ENCODE measurements around the gene FAM136A. TPM values are rescaled to one million over a fixed set of nuclear protein-coding genes. Genes with fewer than 3 reads are reported as not detected.

Gene FAM136A
- total RNA-seq, 1 donor from 2014 or later = 35.5 TPM

- Histone ChIP-seq H3K4me1 (ENCODE audit: control insufficient read depth in 3 of 3, insufficient read depth in 3 of 3, low read length in 3 of 3) (no peaks in the 10 kb centered on the region), H3K9me3 (ENCODE audit: control insufficient read depth in 3 of 3, low read length in 3 of 3) (no peaks in the 10 kb centered on the region), H3K9ac (ENCODE audit: low read depth in 1 of 3, low read length in 3 of 3) (no peak overlapping the region), H3K27ac (ENCODE audit: low read depth, low read length) (no peak overlapping the region), H3K4me3 (ENCODE audit: low read length in 3 of 3) (no peak overlapping the region), H3K36me3 (ENCODE audit: control insufficient read depth in 3 of 3, insufficient read depth in 3 of 3, low read length in 3 of 3) (no peaks in the 10 kb centered on the region), H3K27me3 (ENCODE audit: control insufficient read depth in 3 of 3, insufficient read depth in 3 of 3, low read length in 3 of 3) (peaks cover 0 to 7% (median 0%) of the 10 kb centered on the region in 3 donors)
Observed at GRCh38 chr2:70330476-70330875, 28.6 kb upstream of the FAM136A start.

- H3K27ac ChIP-seq (ENCODE audit: low read depth, low read length) = no peak overlapping the region
- no peaks in the 10 kb centered on the region for H3K36me3 ChIP-seq (ENCODE audit: control insufficient read depth in 3 of 3, insufficient read depth in 3 of 3, low read length in 3 of 3)
- no peaks in the 10 kb centered on the region for H3K9me3 ChIP-seq (ENCODE audit: control insufficient read depth in 3 of 3, low read length in 3 of 3)
- no peak overlapping the region for H3K4me3 ChIP-seq (ENCODE audit: low read length in 3 of 3)
- H3K27me3 ChIP-seq (ENCODE audit: control insufficient read depth in 3 of 3, insufficient read depth in 3 of 3, low read length in 3 of 3) = peaks cover 0 to 7% (median 0%) of the 10 kb centered on the region in 3 donors
- no peaks in the 10 kb centered on the region for H3K4me1 ChIP-seq (ENCODE audit: control insufficient read depth in 3 of 3, insufficient read depth in 3 of 3, low read length in 3 of 3)
- H3K9ac ChIP-seq (ENCODE audit: low read depth in 1 of 3, low read length in 3 of 3) = no peak overlapping the region
Observed at GRCh38 chr2:70328921-70329561, 27.2 kb upstream of the FAM136A start.

GRCh38 chr2:70325875-70326274 lies 24.0 kb upstream of the FAM136A start:
- no peak overlapping the region for H3K9ac ChIP-seq (ENCODE audit: low read depth in 1 of 3, low read length in 3 of 3)
- H3K4me1 ChIP-seq (ENCODE audit: control insufficient read depth in 3 of 3, insufficient read depth in 3 of 3, low read length in 3 of 3) = no peaks in the 10 kb centered on the region
- no peak overlapping the region for H3K4me3 ChIP-seq (ENCODE audit: low read length in 3 of 3)
- H3K9me3 ChIP-seq (ENCODE audit: control insufficient read depth in 3 of 3, low read length in 3 of 3) = no peaks in the 10 kb centered on the region
- H3K36me3 ChIP-seq (ENCODE audit: control insufficient read depth in 3 of 3, insufficient read depth in 3 of 3, low read length in 3 of 3) = no peaks in the 10 kb centered on the region
- H3K27me3 ChIP-seq (ENCODE audit: control insufficient read depth in 3 of 3, insufficient read depth in 3 of 3, low read length in 3 of 3) = peaks cover 0 to 3% (median 3%) of the 10 kb centered on the region in 3 donors
- H3K27ac ChIP-seq (ENCODE audit: low read depth, low read length) = no peak overlapping the region

GRCh38 chr2:70322518-70322917 lies 20.7 kb upstream of the FAM136A start:
- peaks cover 0 to 6% (median 3%) of the 10 kb centered on the region in 3 donors for H3K27me3 ChIP-seq (ENCODE audit: control insufficient read depth in 3 of 3, insufficient read depth in 3 of 3, low read length in 3 of 3)
- no peak overlapping the region for H3K9ac ChIP-seq (ENCODE audit: low read depth in 1 of 3, low read length in 3 of 3)
- H3K4me1 ChIP-seq (ENCODE audit: control insufficient read depth in 3 of 3, insufficient read depth in 3 of 3, low read length in 3 of 3) = no peaks in the 10 kb centered on the region
- no peaks in the 10 kb centered on the region for H3K9me3 ChIP-seq (ENCODE audit: control insufficient read depth in 3 of 3, low read length in 3 of 3)
- no peak overlapping the region for H3K27ac ChIP-seq (ENCODE audit: low read depth, low read length)
- H3K36me3 ChIP-seq (ENCODE audit: control insufficient read depth in 3 of 3, insufficient read depth in 3 of 3, low read length in 3 of 3) = no peaks in the 10 kb centered on the region
- no peak overlapping the region for H3K4me3 ChIP-seq (ENCODE audit: low read length in 3 of 3)

GRCh38 chr2:70321370-70321769 lies 19.5 kb upstream of the FAM136A start:
- H3K27ac ChIP-seq (ENCODE audit: low read depth, low read length) = no peak overlapping the region
- no peak overlapping the region for H3K9ac ChIP-seq (ENCODE audit: low read depth in 1 of 3, low read length in 3 of 3)
- H3K4me3 ChIP-seq (ENCODE audit: low read length in 3 of 3) = no peak overlapping the region
- peaks cover 0 to 6% (median 3%) of the 10 kb centered on the region in 3 donors for H3K27me3 ChIP-seq (ENCODE audit: control insufficient read depth in 3 of 3, insufficient read depth in 3 of 3, low read length in 3 of 3)
- H3K9me3 ChIP-seq (ENCODE audit: control insufficient read depth in 3 of 3, low read length in 3 of 3) = no peaks in the 10 kb centered on the region
- no peaks in the 10 kb centered on the region for H3K36me3 ChIP-seq (ENCODE audit: control insufficient read depth in 3 of 3, insufficient read depth in 3 of 3, low read length in 3 of 3)
- no peaks in the 10 kb centered on the region for H3K4me1 ChIP-seq (ENCODE audit: control insufficient read depth in 3 of 3, insufficient read depth in 3 of 3, low read length in 3 of 3)

GRCh38 chr2:70314640-70315039 lies 12.8 kb upstream of the FAM136A start:
- H3K4me3 ChIP-seq (ENCODE audit: low read length in 3 of 3) = no peak overlapping the region
- H3K36me3 ChIP-seq (ENCODE audit: control insufficient read depth in 3 of 3, insufficient read depth in 3 of 3, low read length in 3 of 3) = no peaks in the 10 kb centered on the region
- peaks cover 0 to 3% (median 0%) of the 10 kb centered on the region in 3 donors for H3K27me3 ChIP-seq (ENCODE audit: control insufficient read depth in 3 of 3, insufficient read depth in 3 of 3, low read length in 3 of 3)
- H3K9me3 ChIP-seq (ENCODE audit: control insufficient read depth in 3 of 3, low read length in 3 of 3) = no peaks in the 10 kb centered on the region
- no peak overlapping the region for H3K27ac ChIP-seq (ENCODE audit: low read depth, low read length)
- H3K4me1 ChIP-seq (ENCODE audit: control insufficient read depth in 3 of 3, insufficient read depth in 3 of 3, low read length in 3 of 3) = no peaks in the 10 kb centered on the region
- no peak overlapping the region for H3K9ac ChIP-seq (ENCODE audit: low read depth in 1 of 3, low read length in 3 of 3)

- Histone ChIP-seq H3K4me3 (ENCODE audit: low read length in 3 of 3) (no peak overlapping the region), H3K27me3 (ENCODE audit: control insufficient read depth in 3 of 3, insufficient read depth in 3 of 3, low read length in 3 of 3) (no peaks in the 10 kb centered on the region)
Observed at GRCh38 chr2:70312560-70312959, 10.7 kb upstream of the FAM136A start.

GRCh38 chr2:70310899-70311298 lies 9.0 kb upstream of the FAM136A start:
- no peaks in the 10 kb centered on the region for H3K9me3 ChIP-seq (ENCODE audit: control insufficient read depth in 3 of 3, low read length in 3 of 3)
- H3K9ac ChIP-seq (ENCODE audit: low read depth in 1 of 3, low read length in 3 of 3) = no peak overlapping the region
- no peaks in the 10 kb centered on the region for H3K4me1 ChIP-seq (ENCODE audit: control insufficient read depth in 3 of 3, insufficient read depth in 3 of 3, low read length in 3 of 3)
- no peaks in the 10 kb centered on the region for H3K36me3 ChIP-seq (ENCODE audit: control insufficient read depth in 3 of 3, insufficient read depth in 3 of 3, low read length in 3 of 3)
- no peak overlapping the region for H3K27ac ChIP-seq (ENCODE audit: low read depth, low read length)
- no peak overlapping the region for H3K4me3 ChIP-seq (ENCODE audit: low read length in 3 of 3)
- no peaks in the 10 kb centered on the region for H3K27me3 ChIP-seq (ENCODE audit: control insufficient read depth in 3 of 3, insufficient read depth in 3 of 3, low read length in 3 of 3)

More at GRCh38 chr2:70312560-70312959, 10.7 kb upstream of the FAM136A start:
- no peak overlapping the region for H3K9ac ChIP-seq (ENCODE audit: low read depth in 1 of 3, low read length in 3 of 3)
- no peak overlapping the region for H3K27ac ChIP-seq (ENCODE audit: low read depth, low read length)
- no peaks in the 10 kb centered on the region for H3K4me1 ChIP-seq (ENCODE audit: control insufficient read depth in 3 of 3, insufficient read depth in 3 of 3, low read length in 3 of 3)
- H3K9me3 ChIP-seq (ENCODE audit: control insufficient read depth in 3 of 3, low read length in 3 of 3) = no peaks in the 10 kb centered on the region
- H3K36me3 ChIP-seq (ENCODE audit: control insufficient read depth in 3 of 3, insufficient read depth in 3 of 3, low read length in 3 of 3) = no peaks in the 10 kb centered on the region

GRCh38 chr2:70305531-70305930 lies 3.7 kb upstream of the FAM136A start:
- no peaks in the 10 kb centered on the region for H3K36me3 ChIP-seq (ENCODE audit: control insufficient read depth in 3 of 3, insufficient read depth in 3 of 3, low read length in 3 of 3)
- H3K9ac ChIP-seq (ENCODE audit: low read depth in 1 of 3, low read length in 3 of 3) = no peak overlapping the region
- no peak overlapping the region for H3K4me3 ChIP-seq (ENCODE audit: low read length in 3 of 3)
- no peaks in the 10 kb centered on the region for H3K9me3 ChIP-seq (ENCODE audit: control insufficient read depth in 3 of 3, low read length in 3 of 3)
- peaks cover 7 to 11% (median 11%) of the 10 kb centered on the region in 3 donors for H3K4me1 ChIP-seq (ENCODE audit: control insufficient read depth in 3 of 3, insufficient read depth in 3 of 3, low read length in 3 of 3)
- H3K27ac ChIP-seq (ENCODE audit: low read depth, low read length) = no peak overlapping the region
- no peaks in the 10 kb centered on the region for H3K27me3 ChIP-seq (ENCODE audit: control insufficient read depth in 3 of 3, insufficient read depth in 3 of 3, low read length in 3 of 3)

- H3K9ac ChIP-seq (ENCODE audit: low read depth in 1 of 3, low read length in 3 of 3) = no peak overlapping the region
- H3K27ac ChIP-seq (ENCODE audit: low read depth, low read length) = no peak overlapping the region
- peaks cover 0 to 2% (median 2%) of the 10 kb centered on the region in 3 donors for H3K36me3 ChIP-seq (ENCODE audit: control insufficient read depth in 3 of 3, insufficient read depth in 3 of 3, low read length in 3 of 3)
- H3K27me3 ChIP-seq (ENCODE audit: control insufficient read depth in 3 of 3, insufficient read depth in 3 of 3, low read length in 3 of 3) = no peaks in the 10 kb centered on the region
- no peaks in the 10 kb centered on the region for H3K9me3 ChIP-seq (ENCODE audit: control insufficient read depth in 3 of 3, low read length in 3 of 3)
- peaks cover 7 to 11% (median 11%) of the 10 kb centered on the region in 3 donors for H3K4me1 ChIP-seq (ENCODE audit: control insufficient read depth in 3 of 3, insufficient read depth in 3 of 3, low read length in 3 of 3)
- no peak overlapping the region for H3K4me3 ChIP-seq (ENCODE audit: low read length in 3 of 3)
Observed at GRCh38 chr2:70304498-70304897, 2.6 kb upstream of the FAM136A start.
